Measurements from ENCODE around the gene ZNF236. TPM values are rescaled to one million over a fixed set of nuclear protein-coding genes. Genes with fewer than 3 reads are reported as not detected.
A peak's percentile ranks its signal among the peaks of the same experiment; 100 is the strongest.
"Not testable (repeated sequence)": the region's sequence is repeated elsewhere in the genome, so short reads cannot be mapped to it uniquely, and the experiment has no call there.

Gene ZNF236
- total RNA-seq, 2 experiments from 2014 or later, result 6.6 to 16.1 TPM

DNA sequence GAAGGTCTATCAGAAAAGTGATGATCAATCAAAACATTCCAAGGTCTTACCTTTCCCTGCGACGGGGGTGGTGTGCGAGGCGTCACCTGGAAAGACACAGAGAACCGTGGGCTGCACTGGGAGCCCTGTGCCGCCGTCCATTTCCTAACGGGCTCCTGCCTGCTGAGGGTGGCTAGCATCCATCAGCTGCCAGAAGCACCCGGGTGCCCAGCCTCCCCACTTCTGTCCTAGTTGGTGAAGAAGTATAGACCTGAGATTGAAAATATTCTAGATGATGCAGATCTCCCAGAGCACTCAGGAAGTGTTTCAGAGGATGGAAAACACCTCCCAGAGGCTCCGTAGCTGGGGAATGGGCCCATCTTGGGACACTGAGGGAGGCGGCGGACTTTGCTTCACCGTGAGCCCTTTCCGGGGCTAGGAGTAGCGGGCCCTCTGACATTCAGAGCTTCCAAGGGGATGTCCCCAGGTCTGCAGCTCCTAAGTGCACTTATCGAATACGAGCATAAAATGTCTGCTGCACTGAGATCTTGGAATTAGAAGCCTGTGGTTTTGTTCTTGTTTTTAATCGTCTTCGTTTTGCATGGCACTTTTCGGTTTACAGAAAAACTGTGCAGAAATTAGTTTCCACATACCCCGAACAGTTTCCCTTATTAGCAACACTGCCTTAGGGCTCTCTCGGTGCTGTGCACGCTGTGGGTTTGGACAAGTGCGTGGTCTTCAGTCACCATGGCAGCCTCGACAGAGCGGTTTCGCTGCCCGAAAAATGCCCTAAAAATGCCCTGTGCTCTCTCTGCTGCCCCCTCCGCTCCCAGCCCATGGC is 166.7 kb downstream of the ZNF236 start:
- CTCF ChIA-PET (ENCODE audit: unreplicated experiment), result no interaction called here
- Histone ChIP-seq H3K27ac (ENCODE audit: low read depth, low read length, poor library complexity, severe bottlenecking) (no peak overlapping the region), H3K36me3 (ENCODE audit: insufficient read depth, low read length) (no peaks in the 10 kb centered on the region), H3K4me2 (ENCODE audit: low read length) (no peak overlapping the region), H2AFZ (ENCODE audit: low read length) (no peak overlapping the region), H3K9me2 (ENCODE audit: insufficient read depth, low read length) (no peaks in the 10 kb centered on the region), H4K20me1 (ENCODE audit: insufficient read depth, low read length) (no peaks in the 10 kb centered on the region), H3K4me1 (ENCODE audit: insufficient read depth, low read length, poor library complexity, severe bottlenecking) (peaks cover 9% of the 10 kb centered on the region), H3K4me3 (ENCODE audit: low read depth, low read length, poor library complexity, severe bottlenecking) (no peak overlapping the region), H3K79me2 (ENCODE audit: insufficient read depth, low read depth, low read length) (no peaks in the 10 kb centered on the region), H3K9me3 (ENCODE audit: low read length) (no peaks in the 10 kb centered on the region)
- POLR2A ChIA-PET, result interaction anchor here (0.6 kb wide), 1 partner anchor 590 kb away, joined by 3 read pairs; no protein-coding TSS in a partner anchor
- intact Hi-C loops (cut with micrococcal nuclease; ENCODE audit: unreplicated experiment), result no loop called here
- no TSS peak for BruUV-seq (replicated peaks)
- DNase-seq (ENCODE audit: low spot score), result no peak
- TF ChIP-seq EZH2phosphoT487 (IDR thresholded peaks at IDR 0.05; ENCODE audit: borderline replicate concordance, low read depth, low read length), result no peak
- TF ChIP-seq, protein P1, sequence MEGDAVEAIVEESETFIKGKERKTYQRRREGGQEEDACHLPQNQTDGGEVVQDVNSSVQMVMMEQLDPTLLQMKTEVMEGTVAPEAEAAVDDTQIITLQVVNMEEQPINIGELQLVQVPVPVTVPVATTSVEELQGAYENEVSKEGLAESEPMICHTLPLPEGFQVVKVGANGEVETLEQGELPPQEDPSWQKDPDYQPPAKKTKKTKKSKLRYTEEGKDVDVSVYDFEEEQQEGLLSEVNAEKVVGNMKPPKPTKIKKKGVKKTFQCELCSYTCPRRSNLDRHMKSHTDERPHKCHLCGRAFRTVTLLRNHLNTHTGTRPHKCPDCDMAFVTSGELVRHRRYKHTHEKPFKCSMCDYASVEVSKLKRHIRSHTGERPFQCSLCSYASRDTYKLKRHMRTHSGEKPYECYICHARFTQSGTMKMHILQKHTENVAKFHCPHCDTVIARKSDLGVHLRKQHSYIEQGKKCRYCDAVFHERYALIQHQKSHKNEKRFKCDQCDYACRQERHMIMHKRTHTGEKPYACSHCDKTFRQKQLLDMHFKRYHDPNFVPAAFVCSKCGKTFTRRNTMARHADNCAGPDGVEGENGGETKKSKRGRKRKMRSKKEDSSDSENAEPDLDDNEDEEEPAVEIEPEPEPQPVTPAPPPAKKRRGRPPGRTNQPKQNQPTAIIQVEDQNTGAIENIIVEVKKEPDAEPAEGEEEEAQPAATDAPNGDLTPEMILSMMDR (conservative IDR thresholded peaks at IDR 0.05; ENCODE audit: low read length), result no peak

DNA sequence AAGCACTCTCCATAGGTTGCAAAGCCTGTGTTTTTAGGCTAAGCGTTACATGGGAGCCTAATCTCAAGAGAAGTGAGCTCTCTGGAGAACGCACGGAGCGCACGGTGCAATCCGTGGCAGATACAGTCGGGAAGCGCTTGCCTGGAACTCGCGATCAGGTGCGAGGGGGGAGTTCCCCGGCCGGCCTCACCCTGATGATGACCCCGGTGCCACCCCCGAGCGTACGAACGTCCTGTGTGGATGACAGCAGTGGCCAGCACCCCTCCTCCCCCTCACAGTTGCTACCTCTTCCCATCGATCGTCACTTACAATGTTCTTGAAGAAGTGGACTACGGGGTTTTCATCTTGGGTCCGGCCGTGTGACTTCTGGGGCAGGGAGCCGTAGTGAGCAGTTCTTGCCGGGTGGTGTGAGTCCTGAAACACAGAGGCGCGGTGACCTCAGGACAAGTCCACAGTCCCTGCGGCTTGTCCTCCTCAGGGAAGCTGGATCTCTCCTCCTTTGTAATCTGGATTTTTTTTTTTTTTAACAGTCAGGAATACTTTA is 167.4 kb downstream of the ZNF236 start:
- no peak overlapping the region for H3K27ac ChIP-seq (ENCODE audit: low read depth, low read length, poor library complexity, severe bottlenecking)

DNA sequence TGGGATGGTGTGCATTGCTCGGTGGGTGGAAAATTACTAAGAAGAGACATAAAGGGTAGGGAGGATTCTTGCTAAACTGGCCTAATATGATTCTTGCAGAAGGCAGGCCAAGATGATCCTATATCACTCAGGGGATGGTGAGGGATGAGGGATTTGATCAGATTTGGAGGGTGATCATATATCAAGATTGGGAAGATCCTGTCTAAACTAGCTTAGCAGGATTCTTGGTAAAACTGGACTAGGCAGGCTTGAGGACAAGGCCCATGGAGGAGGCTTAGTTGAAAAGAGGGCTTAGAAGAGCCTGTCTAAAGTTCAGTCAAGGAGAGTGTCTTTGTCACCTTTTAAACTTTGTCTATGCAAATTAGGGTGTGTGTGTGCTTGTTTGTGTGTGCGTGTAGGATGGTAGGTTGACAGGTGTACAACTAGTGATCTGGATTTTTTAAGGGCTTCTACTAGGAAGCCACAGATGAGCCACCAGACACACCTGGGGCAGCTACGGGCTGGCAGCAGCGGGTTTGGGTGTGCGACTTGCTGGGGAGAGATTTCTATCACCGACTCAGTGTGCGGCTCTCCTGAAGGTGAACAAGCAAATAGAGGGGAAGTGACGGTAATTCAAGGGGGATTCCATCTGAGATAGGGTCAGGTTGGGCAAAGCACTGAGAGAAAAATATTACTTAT is 168.1 kb downstream of the ZNF236 start:
- H3K9me2 ChIP-seq (ENCODE audit: insufficient read depth, low read length); H2AFZ ChIP-seq (ENCODE audit: low read length); H3K9me3 ChIP-seq (ENCODE audit: low read length); H3K4me1 ChIP-seq (ENCODE audit: insufficient read depth, low read length, poor library complexity, severe bottlenecking); H3K79me2 ChIP-seq (ENCODE audit: insufficient read depth, low read depth, low read length); DNase-seq (ENCODE audit: low spot score); H4K20me1 ChIP-seq (ENCODE audit: insufficient read depth, low read length); POLR2A ChIA-PET; intact Hi-C loops (cut with micrococcal nuclease; ENCODE audit: unreplicated experiment); H3K36me3 ChIP-seq (ENCODE audit: insufficient read depth, low read length); BruUV-seq (replicated peaks); CTCF ChIA-PET (ENCODE audit: unreplicated experiment); H3K4me3 ChIP-seq (ENCODE audit: low read depth, low read length, poor library complexity, severe bottlenecking); H3K27ac ChIP-seq (ENCODE audit: low read depth, low read length, poor library complexity, severe bottlenecking): not testable (repeated sequence)
- peak overlapping the region; percentile 4; the same call in 1 of the 2 replicates for H3K4me2 ChIP-seq (ENCODE audit: low read length)

More for the DNA sequence above, 167.4 kb downstream of the ZNF236 start:
- H3K4me1 ChIP-seq (ENCODE audit: insufficient read depth, low read length, poor library complexity, severe bottlenecking), result peaks cover 9% of the 10 kb centered on the region
- H3K4me2 ChIP-seq (ENCODE audit: low read length), result no peak overlapping the region
- H4K20me1 ChIP-seq (ENCODE audit: insufficient read depth, low read length), result no peaks in the 10 kb centered on the region
- no peak for DNase-seq (ENCODE audit: low spot score)
- no peaks in the 10 kb centered on the region for H3K36me3 ChIP-seq (ENCODE audit: insufficient read depth, low read length)
- no TSS peak for BruUV-seq (replicated peaks)
- intact Hi-C loops (cut with micrococcal nuclease; ENCODE audit: unreplicated experiment), result no loop called here
- H3K9me2 ChIP-seq (ENCODE audit: insufficient read depth, low read length), result no peaks in the 10 kb centered on the region
- H3K79me2 ChIP-seq (ENCODE audit: insufficient read depth, low read depth, low read length), result no peaks in the 10 kb centered on the region
- H2AFZ ChIP-seq (ENCODE audit: low read length), result no peak overlapping the region
- no peak overlapping the region for H3K4me3 ChIP-seq (ENCODE audit: low read depth, low read length, poor library complexity, severe bottlenecking)
- ChIA-PET POLR2A (interaction anchor here (0.6 kb wide), 1 partner anchor 589 kb away, joined by 3 read pairs; no protein-coding TSS in a partner anchor), CTCF (ENCODE audit: unreplicated experiment) (no interaction called here)
- H3K9me3 ChIP-seq (ENCODE audit: low read length), result no peaks in the 10 kb centered on the region
- TF ChIP-seq, protein P1 (conservative IDR thresholded peaks at IDR 0.05; ENCODE audit: low read length), result no peak
- TF ChIP-seq EZH2phosphoT487 (IDR thresholded peaks at IDR 0.05; ENCODE audit: borderline replicate concordance, low read depth, low read length), result no peak
